Muscle of leg (tissue), 11 donors: ENCODE measurements around the gene DNMT3A. TPM values are rescaled to one million over a fixed set of nuclear protein-coding genes. Genes with fewer than 3 reads are reported as not detected.

Source experiments
- DNase-seq: peaks from one replicate; pipeline ENCODE4 v3.0.0; 2013
- H3K27ac ChIP-seq: one replicate; pipeline ENCODE4 v1.5.1; 2013; ENCODE audit warnings: mild to moderate bottlenecking, low read length, control low read depth
- H3K27me3 ChIP-seq: one replicate; pipeline ENCODE4 v1.6.1; 2013; ENCODE audit warnings: low read length; ENCODE audit not compliant: control insufficient read depth, insufficient read depth
- H3K36me3 ChIP-seq: one replicate; pipeline ENCODE4 v1.6.1; 2013; ENCODE audit warnings: low read length; ENCODE audit not compliant: control insufficient read depth, insufficient read depth
- H3K4me1 ChIP-seq: one replicate; pipeline ENCODE4 v1.6.1; 2013; ENCODE audit warnings: low read length; ENCODE audit not compliant: control insufficient read depth, insufficient read depth
- H3K4me3 ChIP-seq: one replicate; pipeline ENCODE4 v1.5.1; 2013; ENCODE audit warnings: low read length, control low read depth
- H3K9me3 ChIP-seq: replicated peaks from 2 replicates; pipeline ENCODE4 v1.6.1; 2013; ENCODE audit warnings: low read depth, low read length; ENCODE audit not compliant: control insufficient read depth
- WGBS: methylation state at CpG from one replicate; pipeline ENCODE4 v1.1.5; 2013; ENCODE audit warnings: missing lambda C conversion rate; ENCODE audit not compliant: insufficient coverage; 5-methylcytosine and 5-hydroxymethylcytosine counted together
- polyA plus RNA-seq, 8 donors: library from polyadenylated mRNA; unstranded; fragments of 120-200 nt; gene quantifications; one replicate each; pipeline versions ENCODE4 v1.2.1 to v1.2.3, GENCODE V29; 2013; ENCODE audit warnings: inconsistent platforms in 1 of 8, low replicate concordance in 1 of 8; ENCODE audit not compliant: insufficient read length in 8 of 8, insufficient read depth in 1 of 8
- total RNA-seq: library from RNA; stranded (reverse); fragments of 120-200 nt; gene quantifications from one replicate; pipeline ENCODE4 v1.2.4, GENCODE V29; 2013

DNMT3A gene
- total and polyA plus RNA-seq, 9 donors, result 27.3 to 74.0 (median 55.2) TPM

- DNase-seq, result no peak
- no peak overlapping the region for H3K4me3 ChIP-seq
- H3K27ac ChIP-seq, result no peak overlapping the region
- H3K9me3 ChIP-seq, result no peaks in the 10 kb centered on the region
- peaks cover 60% of the 10 kb centered on the region for H3K36me3 ChIP-seq
- 83% methylated on average over 9 of the region's 12 CpGs for WGBS
- no peaks in the 10 kb centered on the region for H3K27me3 ChIP-seq
- H3K4me1 ChIP-seq, result peaks cover 61% of the 10 kb centered on the region
Observed at GRCh38 chr2:25300001-25300400, 41.7 kb downstream of the DNMT3A start.

DNA sequence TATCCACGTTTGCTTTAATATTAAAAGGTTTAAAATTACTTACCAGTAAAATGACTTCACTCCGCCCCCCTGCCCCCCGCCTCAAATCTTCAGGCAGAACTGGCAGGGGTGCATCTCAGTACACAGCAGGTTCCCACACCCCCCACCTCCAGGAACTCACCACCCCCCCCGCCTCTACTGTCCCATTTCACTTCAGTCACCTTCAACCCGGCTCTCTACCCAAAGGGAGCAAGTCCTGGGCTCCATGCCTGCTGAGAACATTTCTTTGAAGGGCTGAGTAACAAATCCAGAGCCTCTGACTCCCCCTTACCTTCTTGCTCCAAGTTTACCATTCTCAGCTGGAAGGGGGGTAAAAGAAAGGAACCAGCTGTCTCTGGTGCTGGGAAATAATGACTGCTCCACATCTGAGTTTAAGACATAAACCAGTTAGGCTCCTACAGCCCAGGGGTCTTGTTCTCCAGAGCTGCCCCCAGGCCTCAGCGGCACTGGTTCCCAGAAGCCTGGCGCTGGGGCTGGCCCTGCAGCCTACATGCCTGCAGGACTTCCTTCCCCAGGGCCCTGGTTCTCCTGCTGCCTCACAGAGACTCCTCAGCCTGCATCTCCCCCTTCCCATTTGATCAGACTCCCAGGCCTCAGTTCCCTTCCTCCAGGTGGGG lies 42.8 kb downstream of the DNMT3A start:
- Histone ChIP-seq H3K27ac (no peak overlapping the region), H3K4me3 (no peak overlapping the region), H3K4me1 (peaks cover 61% of the 10 kb centered on the region), H3K27me3 (no peaks in the 10 kb centered on the region), H3K9me3 (no peaks in the 10 kb centered on the region), H3K36me3 (peaks cover 62% of the 10 kb centered on the region)
- no peak for DNase-seq
- WGBS, result 66% methylated on average over 3 of the region's 7 CpGs

DNA sequence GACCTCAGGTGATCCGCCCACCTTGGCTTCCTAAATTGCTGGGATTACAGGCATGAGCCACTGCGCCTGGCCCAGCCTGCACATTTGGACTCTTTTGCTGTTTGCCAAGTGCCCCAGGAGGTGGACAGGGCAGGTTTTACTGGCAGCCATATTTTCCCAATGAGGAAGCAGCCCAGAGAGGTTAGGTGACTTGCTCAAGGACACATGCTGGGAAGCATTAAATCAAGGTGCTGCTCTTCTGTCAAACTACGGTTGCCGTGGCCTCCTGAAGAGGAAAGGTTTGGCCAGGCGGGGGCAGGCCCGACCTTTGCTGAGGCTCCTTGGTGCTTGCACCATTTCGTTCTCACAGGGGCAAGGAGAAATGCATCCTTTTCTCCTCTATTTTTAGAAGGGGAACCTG lies 44.0 kb downstream of the DNMT3A start:
- no peak for DNase-seq
- WGBS, result 52% methylated on average over 4 of the region's 7 CpGs
- no peak overlapping the region for H3K27ac ChIP-seq

GRCh38 chr2:25295621-25296020 lies 46.1 kb downstream of the DNMT3A start:
- no peak for DNase-seq
- Histone ChIP-seq H3K27me3 (no peaks in the 10 kb centered on the region), H3K9me3 (no peaks in the 10 kb centered on the region), H3K4me3 (no peak overlapping the region), H3K36me3 (peaks cover 41% of the 10 kb centered on the region), H3K4me1 (peaks cover 68% of the 10 kb centered on the region), H3K27ac (peak overlapping the region; percentile 96)
- 87% methylated on average over 6 of the region's 7 CpGs for WGBS

More for the DNA sequence above, 44.0 kb downstream of the DNMT3A start:
- H3K4me1 ChIP-seq, result peaks cover 61% of the 10 kb centered on the region
- no peak overlapping the region for H3K4me3 ChIP-seq
- no peaks in the 10 kb centered on the region for H3K9me3 ChIP-seq
- H3K36me3 ChIP-seq, result peaks cover 54% of the 10 kb centered on the region
- no peaks in the 10 kb centered on the region for H3K27me3 ChIP-seq

- Histone ChIP-seq H3K4me3 (no peak overlapping the region), H3K27me3 (no peaks in the 10 kb centered on the region), H3K4me1 (peaks cover 76% of the 10 kb centered on the region), H3K27ac (peak overlapping the region; percentile 96), H3K9me3 (no peaks in the 10 kb centered on the region), H3K36me3 (peaks cover 36% of the 10 kb centered on the region)
- peak; percentile 75 for DNase-seq
- 43% methylated on average over 10 of the region's 16 CpGs for WGBS
Observed at GRCh38 chr2:25294573-25295462, 46.9 kb downstream of the DNMT3A start.

GRCh38 chr2:25293958-25294562 lies 47.7 kb downstream of the DNMT3A start:
- 67% methylated on average over 12 of the region's 13 CpGs for WGBS
- H3K36me3 ChIP-seq, result peaks cover 28% of the 10 kb centered on the region
- H3K27me3 ChIP-seq, result no peaks in the 10 kb centered on the region
- peak overlapping the region; percentile 96 for H3K27ac ChIP-seq
- no peak for DNase-seq
- H3K9me3 ChIP-seq, result no peaks in the 10 kb centered on the region
- no peak overlapping the region for H3K4me3 ChIP-seq
- H3K4me1 ChIP-seq, result peaks cover 81% of the 10 kb centered on the region

GRCh38 chr2:25293145-25293544 lies 48.6 kb downstream of the DNMT3A start:
- 59% methylated on average over 5 of the region's 7 CpGs for whole genome bisulfite sequencing
- H3K9me3 ChIP-seq, result no peaks in the 10 kb centered on the region
- peak overlapping the region; percentile 38 for H3K27ac ChIP-seq
- H3K4me1 ChIP-seq, result peaks cover 88% of the 10 kb centered on the region
- no peak overlapping the region for H3K4me3 ChIP-seq
- no peaks in the 10 kb centered on the region for H3K27me3 ChIP-seq
- peaks cover 20% of the 10 kb centered on the region for H3K36me3 ChIP-seq
- no peak for DNase-seq

GRCh38 chr2:25292408-25292807 lies 49.3 kb downstream of the DNMT3A start:
- Histone ChIP-seq H3K9me3 (no peaks in the 10 kb centered on the region), H3K27ac (peak overlapping the region; percentile 38), H3K36me3 (peaks cover 15% of the 10 kb centered on the region), H3K4me3 (no peak overlapping the region), H3K27me3 (no peaks in the 10 kb centered on the region), H3K4me1 (peaks cover 94% of the 10 kb centered on the region)
- no peak for DNase-seq
- no CpG with 5 or more reads among the region's 4 CpGs for WGBS

GRCh38 chr2:25290811-25291495 lies 50.8 kb downstream of the DNMT3A start:
- DNase-seq, result peak; percentile 82
- H3K36me3 ChIP-seq, result peaks cover 10% of the 10 kb centered on the region
- WGBS, result 68% methylated on average over 17 of the region's 19 CpGs
- peak overlapping the region; percentile 88 for H3K27ac ChIP-seq
- no peaks in the 10 kb centered on the region for H3K9me3 ChIP-seq
- H3K4me1 ChIP-seq, result peaks cover 97% of the 10 kb centered on the region
- H3K4me3 ChIP-seq, result peak overlapping the region; percentile 33
- H3K27me3 ChIP-seq, result no peaks in the 10 kb centered on the region
